ENCODE measurements around the gene PDE9A.
"Not testable (repeated sequence)": the region's sequence is repeated elsewhere in the genome, so short reads cannot be mapped to it uniquely, and the experiment has no call there.

The PDE9A gene

DNA sequence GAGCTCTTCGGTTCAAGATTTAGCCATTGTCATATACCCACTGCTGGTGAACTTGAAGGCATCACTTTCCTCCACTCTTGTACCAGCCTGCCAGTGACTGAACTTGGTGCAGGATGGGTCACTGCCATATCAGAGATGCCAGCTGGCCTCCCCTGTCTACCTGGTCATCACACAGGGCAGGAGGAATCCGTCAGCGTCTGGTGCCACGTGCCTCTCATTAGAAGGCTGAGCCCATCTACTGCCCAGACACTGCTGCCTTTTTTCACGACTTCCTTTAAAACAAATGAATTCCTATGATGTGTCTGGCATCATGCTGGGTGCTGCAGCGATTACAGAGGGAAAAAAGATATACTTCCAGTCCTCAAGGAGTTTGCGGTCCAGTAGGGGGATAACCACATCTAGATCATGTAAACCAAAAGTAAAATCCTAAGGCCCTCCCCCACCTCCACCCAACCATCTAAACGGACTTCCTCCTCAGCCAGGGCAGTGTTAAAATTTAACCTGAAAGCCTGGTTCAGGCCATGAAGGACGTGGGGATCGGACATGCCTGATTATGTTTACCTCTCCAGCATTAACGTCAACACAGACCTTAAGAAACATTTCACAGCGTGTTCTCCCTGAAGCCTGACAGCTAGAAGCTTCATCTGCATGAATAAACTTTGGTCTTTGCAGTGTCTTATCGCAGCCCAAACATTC, 29.2 kb upstream of the PDE9A start:
- DNase-seq (ENCODE audit: low read depth in 1 of 2, low spot score in 1 of 2), result no peak

DNA sequence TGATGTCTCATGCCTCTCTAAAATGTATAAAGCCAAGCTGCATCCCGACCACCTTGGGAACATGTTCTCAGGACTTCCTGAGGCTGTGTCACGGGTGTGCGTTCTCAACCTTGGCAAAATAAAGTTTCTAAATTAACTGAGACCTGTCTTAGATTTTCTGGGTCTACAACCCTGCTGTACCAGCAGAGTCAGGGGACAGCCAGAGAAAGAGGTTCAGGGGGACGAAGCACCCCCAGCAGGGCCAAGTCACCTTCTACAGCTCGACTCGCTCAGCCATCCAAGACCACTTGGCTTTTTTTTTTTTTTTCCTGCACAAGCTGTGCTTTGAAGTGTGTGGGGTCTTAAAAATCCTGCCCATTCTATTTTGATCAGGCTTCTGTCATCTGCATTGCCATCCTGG, 28.5 kb upstream of the PDE9A start:
- no peak for DNase-seq (ENCODE audit: low read depth in 1 of 2, low spot score in 1 of 2)

DNA sequence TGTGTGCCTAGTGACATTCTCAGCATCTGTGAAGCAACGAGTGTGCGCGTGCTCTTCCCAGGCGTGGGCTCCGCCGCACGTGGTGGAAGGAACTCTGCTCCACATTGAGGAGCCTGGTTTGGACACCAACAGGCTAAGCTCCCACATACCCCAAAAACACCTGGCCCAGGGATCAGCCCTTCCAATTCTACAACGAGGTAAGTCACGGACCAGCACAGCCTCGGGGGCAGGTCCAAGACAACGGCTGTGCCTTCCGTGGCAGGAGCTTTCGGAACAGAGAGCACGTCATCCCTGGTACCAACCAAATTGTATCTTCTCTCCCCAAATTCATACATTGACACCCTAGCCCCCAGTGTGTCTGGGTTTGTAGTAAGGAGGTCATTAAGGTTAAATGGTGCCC, 27.2 kb upstream of the PDE9A start:
- no peak for DNase-seq (ENCODE audit: low read depth in 1 of 2, low spot score in 1 of 2)

DNA sequence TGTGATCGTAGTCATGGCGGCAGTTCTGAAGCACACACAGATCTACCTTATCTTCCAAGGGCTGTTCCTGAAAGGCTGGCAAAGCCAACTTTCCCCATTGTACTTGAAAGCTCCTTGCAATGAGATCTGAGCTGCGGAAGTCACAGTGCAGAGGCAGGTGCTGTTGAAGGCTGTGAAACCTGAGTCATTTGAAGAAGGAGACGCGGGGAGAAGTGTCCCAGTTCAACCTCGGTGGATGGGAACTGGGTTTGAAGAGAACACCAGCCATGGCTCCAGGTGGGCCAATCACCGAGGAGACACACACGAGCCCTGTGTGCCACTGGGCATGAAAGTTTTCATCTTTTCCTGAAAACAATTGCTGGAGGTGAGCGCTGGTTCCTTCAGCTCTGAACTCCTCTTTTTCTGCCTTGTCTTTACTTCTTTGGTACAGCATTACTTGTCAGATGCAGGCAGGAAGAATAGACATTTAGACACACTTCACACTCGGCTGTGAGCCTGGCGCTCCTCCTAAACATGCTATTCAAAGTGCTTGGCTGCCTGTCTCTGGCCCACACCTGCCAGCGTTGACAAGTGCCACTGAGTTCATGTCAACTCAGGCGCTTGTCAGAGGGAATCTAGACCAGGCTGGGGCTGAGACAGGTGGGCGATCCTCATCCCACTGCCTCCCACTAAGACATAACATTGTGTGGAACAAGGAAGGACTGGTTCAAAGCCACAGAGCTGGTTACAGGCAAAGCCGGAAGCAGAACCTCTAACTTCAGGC, 25.7 kb upstream of the PDE9A start:
- no peak for DNase-seq (ENCODE audit: low read depth in 1 of 2, low spot score in 1 of 2)

DNA sequence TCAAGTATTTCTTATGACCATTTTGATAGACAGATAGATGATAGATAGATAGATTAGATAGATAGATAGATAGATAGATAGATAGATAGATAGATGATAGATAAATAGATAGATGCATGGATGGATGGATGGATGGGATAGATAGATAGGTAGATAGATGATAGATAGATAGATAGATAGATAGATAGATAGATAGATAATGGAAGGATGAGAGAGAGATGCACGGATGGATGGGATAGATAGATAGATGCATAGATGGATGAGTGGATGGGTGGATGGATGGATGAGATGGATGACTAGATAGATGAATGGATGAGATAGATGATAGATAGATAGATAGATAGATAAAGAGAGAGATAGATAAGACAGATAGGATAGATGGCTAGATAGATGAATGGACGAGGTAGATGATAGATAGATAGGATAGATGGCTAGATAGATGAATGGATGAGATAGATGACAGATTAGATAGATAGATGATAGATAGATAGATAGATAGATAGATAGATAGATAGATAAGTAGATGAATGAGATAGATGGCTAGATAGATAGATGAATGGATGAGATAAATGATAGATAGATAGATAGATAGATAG, 24.9 kb upstream of the PDE9A start:
- DNase-seq (ENCODE audit: low read depth in 1 of 2, low spot score in 1 of 2), result not testable (repeated sequence)

DNA sequence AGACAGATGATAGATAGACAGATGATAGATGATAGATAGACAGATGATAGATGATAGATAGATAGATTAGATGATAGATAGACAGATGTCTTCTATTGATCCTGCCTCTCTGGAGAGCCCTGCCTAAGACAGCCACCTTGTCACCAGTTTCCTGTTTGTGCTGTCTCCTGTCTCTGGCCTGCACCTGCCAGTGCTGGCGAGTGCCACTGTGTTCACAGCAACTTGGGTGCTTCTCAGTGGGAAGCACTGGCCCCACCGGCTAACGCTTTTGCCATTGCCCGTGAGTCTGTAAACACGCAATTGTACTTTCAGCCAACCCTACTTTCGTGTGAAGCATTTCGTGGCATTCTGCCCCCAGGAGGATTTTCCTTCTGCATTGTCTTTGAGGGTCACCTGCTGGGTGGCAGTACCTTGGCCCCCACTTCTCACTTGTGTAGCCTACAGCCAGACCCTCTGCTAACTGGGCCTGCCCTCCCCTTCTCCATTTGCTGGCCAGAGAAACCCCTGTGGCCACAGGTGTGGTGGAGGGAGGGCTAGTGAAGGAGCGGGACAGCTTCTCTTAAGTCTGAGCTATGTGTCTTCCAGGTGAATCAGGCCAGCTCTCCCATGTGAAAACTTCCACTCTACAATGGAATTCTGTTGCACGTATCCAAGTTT, 23.4 kb upstream of the PDE9A start:
- DNase-seq (ENCODE audit: low read depth in 1 of 2, low spot score in 1 of 2), result no peak

DNA sequence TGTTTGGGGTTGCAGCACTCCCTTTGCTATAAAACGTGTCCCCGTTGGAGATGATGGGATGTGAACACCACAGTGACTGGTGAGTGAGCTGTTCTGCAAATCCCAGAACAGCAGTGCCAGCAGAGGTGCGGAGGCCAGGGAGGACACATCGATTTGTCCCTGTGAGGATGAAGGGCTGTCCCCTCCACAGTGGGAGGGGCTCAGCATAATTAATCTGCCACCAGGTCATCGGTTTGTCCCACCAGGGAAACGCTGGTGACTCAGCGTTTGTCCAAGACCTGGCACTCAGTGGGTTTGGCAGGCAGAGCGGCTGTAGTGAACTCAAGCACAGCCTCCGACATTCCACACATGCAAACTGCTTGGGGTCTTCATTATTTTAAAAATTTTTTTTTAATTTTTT, 22.8 kb upstream of the PDE9A start:
- DNase-seq (ENCODE audit: low read depth in 1 of 2, low spot score in 1 of 2), result no peak

DNA sequence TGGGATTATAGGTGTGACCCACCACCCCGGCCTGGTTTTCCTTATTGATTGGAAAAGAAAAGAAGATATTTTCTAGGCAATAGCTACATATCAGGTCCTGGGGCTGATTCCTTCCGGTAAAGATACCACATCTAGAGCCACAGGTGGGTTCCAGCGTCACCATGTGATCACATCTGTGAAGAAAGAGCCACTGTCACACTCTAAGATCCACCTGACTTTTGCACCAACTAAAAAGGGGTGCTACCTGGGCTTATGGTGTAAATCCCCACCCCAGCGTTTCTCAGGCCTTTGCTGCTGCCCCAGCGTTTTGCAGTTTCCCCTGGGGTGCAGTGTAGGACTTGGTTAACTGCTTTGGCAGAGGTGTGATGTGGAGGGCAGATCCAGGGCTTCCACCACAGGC, 22.3 kb upstream of the PDE9A start:
- no peak for DNase-seq (ENCODE audit: low read depth in 1 of 2, low spot score in 1 of 2)

DNA sequence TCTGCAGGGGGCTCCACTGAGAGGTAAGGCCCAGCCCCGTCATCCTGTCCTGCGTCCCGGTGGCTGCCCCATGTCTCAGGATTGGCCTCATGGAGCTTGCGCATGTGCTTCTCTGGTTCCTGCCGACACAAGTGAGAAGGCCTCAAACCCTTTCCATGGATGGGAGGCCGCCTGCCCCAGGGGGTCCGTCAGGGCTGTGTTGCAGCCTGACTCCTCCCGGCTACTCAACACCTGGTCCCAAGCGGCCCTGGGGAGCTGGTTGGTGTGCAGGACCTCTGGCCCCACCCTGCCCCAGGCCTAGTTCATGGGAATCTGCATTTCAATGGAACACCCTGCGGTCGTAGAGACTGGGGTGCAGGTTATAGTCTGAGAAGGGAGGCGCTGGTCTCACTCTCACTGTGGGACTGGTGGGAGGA, 21.1 kb upstream of the PDE9A start:
- DNase-seq (ENCODE audit: low read depth in 1 of 2, low spot score in 1 of 2), result no peak

DNA sequence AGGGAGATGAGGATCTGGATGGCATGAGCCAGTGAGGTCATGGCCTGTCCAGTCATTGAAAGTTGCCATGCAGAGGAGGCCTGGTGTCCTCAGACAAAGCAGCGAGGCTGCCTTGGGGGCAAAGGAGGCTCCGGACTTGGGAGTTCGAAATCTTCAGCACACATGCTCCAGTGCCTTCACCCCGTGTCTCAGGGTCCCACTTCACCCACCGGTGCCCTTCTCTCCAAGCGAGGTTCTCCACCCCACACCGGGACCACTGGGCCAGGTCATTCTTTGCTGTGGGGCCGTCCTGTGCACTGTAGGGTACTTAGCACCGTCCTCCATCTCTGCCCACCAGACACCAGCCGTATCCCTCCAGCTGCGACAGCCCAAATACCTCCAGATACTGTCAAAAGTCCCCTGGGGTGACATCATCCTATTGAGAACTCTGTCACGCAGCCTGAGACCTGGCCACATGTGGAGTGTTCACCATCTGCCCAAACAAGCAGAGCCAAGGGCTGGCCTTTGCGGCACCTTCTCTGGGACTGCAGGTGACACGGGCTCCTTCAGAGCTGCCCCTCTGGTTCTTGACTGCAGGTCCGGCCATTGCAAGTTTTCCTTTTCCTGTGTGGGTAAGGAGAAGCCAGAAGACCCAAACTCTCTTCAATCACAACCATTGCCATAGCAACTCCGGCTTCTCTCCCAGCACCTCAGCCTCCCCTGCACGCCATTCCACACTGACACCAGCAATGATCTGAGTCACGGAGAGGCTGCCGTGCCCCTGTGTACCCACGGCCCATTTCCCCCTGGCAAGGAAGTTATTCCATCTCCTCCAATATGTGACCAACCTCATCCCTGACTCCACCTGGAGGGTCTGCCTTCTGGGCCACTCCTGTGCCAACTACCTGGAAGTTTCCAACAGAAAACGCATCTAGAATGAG, 20.4 kb upstream of the PDE9A start:
- DNase-seq (ENCODE audit: low read depth in 1 of 2, low spot score in 1 of 2), result no peak

DNA sequence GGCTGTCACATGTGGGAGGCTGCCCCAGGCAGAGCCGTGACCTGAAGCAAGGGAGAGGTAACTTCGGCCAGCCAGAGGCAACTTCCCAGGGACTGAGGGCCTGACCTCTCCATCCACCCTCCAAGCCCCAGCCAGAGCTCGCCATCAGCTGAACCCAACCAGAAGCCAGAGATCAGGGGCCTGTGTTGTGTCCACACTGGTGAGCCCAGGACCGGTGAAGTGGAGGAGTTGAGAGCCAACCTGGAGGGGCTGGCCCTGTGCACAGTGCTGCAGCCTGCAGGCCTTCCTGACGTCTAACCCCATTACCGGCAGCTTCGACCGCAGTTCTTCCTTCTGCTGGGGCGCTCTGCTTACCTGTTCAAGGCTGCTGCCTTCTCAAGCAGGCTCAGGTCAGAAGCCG, 19.6 kb upstream of the PDE9A start:
- no peak for DNase-seq (ENCODE audit: low read depth in 1 of 2, low spot score in 1 of 2)

DNA sequence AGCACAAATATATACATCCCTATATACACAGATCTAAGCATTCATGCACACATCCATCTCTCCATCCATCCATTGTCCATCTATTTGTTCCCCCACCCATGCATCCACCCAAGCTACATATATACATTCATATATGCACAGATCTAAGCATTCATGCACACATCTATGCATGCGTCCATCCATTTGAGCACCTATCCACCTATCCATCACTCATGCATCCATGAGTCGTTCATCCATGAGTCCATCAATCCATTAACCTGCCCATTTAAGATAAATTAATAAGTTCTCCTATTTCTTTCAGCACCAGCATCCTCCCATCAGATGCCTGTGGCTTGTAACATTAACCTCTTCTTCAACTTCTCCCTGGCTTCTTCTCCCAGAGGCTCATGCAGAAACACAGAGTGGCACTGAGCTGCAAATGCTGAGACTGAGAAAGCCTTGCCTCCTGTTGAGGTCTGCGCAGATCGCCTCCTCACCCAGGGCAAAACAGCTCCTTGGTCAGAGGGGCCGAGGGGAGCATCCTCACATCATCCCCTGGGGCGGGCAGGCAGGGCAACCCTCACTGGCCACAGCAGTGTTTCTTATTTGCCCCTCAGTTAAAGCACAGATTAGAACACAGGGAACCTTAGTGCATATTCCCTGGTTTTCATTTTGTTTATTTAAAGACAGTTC, 17.4 kb upstream of the PDE9A start:
- no peak for DNase-seq (ENCODE audit: low read depth in 1 of 2, low spot score in 1 of 2)

DNA sequence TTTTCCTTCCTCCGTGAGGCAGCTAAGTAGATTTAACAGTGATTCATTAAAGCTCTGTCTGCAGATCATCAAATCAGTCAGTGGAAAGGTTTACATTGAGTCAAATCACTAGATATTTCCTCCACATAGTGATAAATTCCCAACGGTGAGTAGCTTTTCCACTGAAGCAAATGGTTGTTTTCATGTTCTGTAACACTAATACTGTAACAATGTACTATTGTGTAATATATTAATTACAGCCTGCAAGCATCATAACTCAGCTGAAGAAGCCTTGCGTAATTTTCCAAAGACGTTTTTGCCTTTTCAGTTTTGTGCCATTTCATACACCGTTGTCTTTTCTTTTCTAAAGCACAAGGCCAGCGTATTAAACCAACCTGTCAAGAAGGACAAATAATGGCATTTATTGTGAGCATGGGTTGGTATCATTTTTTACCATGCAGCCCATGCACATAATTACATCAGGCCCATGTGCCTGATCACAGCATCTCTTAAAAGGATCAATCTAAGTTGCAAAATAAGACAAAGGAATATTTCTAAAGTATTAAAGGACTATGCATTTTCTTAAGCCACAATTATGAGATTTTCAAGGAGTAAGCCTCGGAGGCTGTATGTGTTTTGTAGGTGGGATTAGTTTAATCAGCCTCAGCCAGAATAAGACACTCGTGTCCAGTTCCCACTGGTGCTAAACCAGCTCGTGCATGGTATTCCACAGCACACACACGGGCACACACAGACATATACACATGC, 16.7 kb upstream of the PDE9A start:
- no peak for DNase-seq (ENCODE audit: low read depth in 1 of 2, low spot score in 1 of 2)

DNA sequence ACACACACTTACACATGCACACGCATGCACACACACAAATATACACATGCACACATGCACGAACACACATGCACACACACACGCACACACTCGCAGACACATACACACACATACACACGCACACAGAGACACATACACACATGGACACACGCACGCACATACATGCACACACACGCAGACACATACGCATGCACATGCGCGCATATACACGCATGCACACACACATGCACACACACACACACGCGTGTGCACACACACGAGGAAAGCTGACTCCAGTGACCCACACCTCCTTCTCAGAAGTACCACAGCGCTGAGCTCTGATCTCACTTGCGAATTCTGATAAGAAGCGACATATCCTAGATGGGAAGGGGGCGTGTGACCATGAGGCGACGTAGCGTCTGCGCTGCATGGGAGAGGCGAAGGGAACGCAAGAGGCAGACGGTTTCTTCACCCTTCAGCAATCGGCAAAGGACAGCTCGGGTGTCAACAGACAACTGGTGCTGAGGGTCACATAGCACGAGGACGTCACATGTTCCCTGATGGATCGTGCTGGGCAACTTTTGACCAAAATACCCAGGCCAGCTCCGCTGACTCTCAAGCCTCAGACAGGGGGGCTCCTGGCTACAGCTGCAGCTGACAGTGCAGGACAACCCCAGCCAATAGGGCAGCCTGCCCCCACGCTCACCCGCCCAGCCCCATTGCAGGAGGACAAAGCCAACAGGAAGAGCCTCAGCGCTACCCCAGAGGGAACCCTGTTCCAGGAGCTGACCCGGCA, 16.0 kb upstream of the PDE9A start:
- DNase-seq (ENCODE audit: low read depth in 1 of 2, low spot score in 1 of 2), result no peak

DNA sequence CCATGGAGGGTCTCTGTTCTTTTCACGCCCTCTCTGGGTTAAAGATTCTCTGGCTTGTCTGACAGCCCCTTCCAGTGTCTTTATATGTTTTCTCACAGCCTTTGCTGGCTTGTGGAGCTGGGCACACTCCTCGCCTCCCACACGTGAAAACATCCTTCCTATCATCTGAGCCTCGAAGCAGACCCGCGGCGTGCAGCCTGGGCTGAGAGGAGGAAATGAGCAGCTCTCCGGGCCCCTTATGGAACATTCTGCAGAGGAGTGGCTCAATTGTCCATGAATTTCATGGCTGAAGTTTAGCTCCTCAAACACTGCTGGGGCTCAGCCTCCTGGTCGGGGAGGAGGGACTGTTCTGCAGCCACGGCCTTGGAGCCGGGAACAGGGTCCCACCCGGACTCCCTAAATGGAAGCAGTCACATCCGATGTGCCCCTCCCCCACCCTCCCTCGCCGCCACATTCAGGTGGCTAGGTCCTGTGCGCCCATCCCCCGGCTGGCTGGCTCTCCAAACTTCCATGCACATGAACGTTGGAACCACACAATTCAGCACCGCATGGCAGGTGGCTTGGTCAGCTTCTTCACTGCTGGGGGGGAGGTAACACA, 15.1 kb upstream of the PDE9A start:
- no peak for DNase-seq (ENCODE audit: low read depth in 1 of 2, low spot score in 1 of 2)

DNA sequence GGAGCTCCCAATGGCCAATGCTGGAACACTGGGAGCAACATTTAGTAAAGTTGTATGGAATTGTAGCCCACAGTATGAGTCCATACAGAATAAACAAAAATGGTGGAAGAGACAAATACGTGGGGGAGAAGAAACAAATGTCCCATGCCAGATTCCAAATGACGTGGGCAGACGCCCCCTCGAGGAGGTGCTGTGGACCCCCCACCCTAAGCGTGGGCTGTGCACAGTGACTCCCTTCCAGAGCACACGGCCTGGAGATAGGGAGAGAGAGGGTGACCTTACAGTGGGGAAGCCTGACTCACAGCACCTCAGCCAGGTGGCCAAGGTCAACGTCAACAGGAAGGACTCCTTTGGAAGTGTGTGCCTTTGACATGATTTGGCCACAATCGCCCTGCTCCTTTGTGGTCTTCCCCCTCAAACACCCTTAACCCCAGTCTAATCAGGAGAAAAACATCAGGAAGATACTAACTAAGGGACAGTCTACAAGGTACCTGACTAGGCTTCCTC, 13.7 kb upstream of the PDE9A start:
- DNase-seq (ENCODE audit: low read depth in 1 of 2, low spot score in 1 of 2), result no peak

DNA sequence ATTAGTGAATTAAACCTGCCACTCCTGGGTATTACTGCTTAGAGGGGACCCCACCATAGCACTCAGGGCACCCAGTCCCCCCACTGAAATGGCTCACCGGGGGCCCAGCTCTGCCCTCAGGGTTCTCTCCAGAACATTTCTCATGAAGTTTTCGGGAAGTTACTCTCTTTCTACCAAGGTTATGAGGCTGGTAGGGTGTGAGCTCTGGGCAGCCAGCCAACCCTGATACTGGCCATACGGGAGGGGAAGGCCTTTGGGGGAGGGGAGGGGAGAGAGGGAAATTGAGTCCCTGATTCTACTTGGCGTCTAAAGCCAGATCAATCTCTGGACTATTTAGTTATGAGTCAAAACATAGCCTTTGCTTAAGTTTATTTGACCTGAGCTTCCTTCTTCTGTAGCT, 12.9 kb upstream of the PDE9A start:
- no peak for DNase-seq (ENCODE audit: low read depth in 1 of 2, low spot score in 1 of 2)

All from activated CD4-positive, alpha-beta T cell treated with anti-CD3 and anti-CD28 coated beads, Interleukin-2, amount 50 U/mL, for 24 hours (primary cell).